Chondrocyte (in vitro differentiated cells): ENCODE measurements around the gene KREMEN2. TPM values are rescaled to one million over a fixed set of nuclear protein-coding genes. Genes with fewer than 3 reads are reported as not detected.

Source experiments
- DNase-seq: peaks from one replicate; pipeline ENCODE4 v3.0.0; 2021; ENCODE audit warnings: mixed read lengths, low spot score
- H3K27ac Mint-ChIP-seq: one replicate; pipeline ENCODE4 v1.8.0; 2021; ENCODE audit warnings: mild to moderate bottlenecking, moderate library complexity, mixed read lengths; ENCODE audit not compliant: unreplicated experiment
- H3K27me3 Mint-ChIP-seq: 2 replicates; pipeline ENCODE4 v1.8.0; 2021; ENCODE audit warnings: low read depth, mixed read lengths
- H3K36me3 Mint-ChIP-seq: 2 replicates; pipeline ENCODE4 v1.8.0; 2021; ENCODE audit warnings: low read depth, mixed read lengths
- H3K4me1 Mint-ChIP-seq: 2 replicates; pipeline ENCODE4 v1.8.0; 2021; ENCODE audit warnings: low read depth, mild to moderate bottlenecking, mixed read lengths
- H3K4me3 Mint-ChIP-seq: one replicate; pipeline ENCODE4 v1.8.0; 2021; ENCODE audit warnings: mild to moderate bottlenecking, moderate library complexity, mixed read lengths; ENCODE audit not compliant: unreplicated experiment
- H3K9me3 Mint-ChIP-seq: 2 replicates; pipeline ENCODE4 v1.8.0; 2021; ENCODE audit warnings: low read depth, mixed read lengths
- CTCF ChIP-seq: fragments of 200-600 bp; sonication (generic); IDR thresholded peaks from 2 replicates; pipeline ENCODE4 v1.5.0; 2021; ENCODE audit warnings: antibody characterized with exemption, mild to moderate bottlenecking, moderate library complexity
- total RNA-seq: library from RNA; stranded (reverse); gene quantifications from 3 replicates; pipeline ENCODE4 v1.2.1, GENCODE V29; 2021

The KREMEN2 gene
- total RNA-seq, 1 donor from 2014 or later: not detected

DNA sequence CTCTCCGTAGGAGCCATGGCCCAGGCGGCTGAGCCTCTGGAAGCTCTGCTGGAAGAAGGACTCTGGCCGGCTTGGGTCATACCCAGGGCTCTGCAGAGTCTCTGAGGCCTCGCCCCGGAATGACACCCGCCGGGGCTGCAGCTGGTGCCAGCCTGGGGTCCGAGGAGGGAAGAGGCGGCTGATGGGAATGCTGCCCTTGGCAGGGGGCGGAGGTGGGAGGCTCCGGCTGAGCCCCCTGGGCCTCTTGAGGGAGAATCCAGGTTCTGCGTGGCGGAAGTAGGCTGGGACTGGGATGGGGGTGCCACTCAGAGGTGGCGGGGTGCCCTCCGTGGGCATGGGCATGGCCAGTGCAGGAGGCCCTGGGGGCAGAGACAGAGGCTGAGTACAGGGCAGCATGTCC is 12.6 kb downstream of the KREMEN2 start:
- no peak for DNase-seq
- Mint-ChIP-seq H3K27me3 (no peaks in the 10 kb centered on the region), H3K36me3 (no peaks in the 10 kb centered on the region), H3K4me1 (peaks cover 14% of the 10 kb centered on the region), H3K4me3 (no peak overlapping the region), H3K9me3 (no peaks in the 10 kb centered on the region), H3K27ac (no peak overlapping the region)
- TF ChIP-seq CTCF: no peak

DNA sequence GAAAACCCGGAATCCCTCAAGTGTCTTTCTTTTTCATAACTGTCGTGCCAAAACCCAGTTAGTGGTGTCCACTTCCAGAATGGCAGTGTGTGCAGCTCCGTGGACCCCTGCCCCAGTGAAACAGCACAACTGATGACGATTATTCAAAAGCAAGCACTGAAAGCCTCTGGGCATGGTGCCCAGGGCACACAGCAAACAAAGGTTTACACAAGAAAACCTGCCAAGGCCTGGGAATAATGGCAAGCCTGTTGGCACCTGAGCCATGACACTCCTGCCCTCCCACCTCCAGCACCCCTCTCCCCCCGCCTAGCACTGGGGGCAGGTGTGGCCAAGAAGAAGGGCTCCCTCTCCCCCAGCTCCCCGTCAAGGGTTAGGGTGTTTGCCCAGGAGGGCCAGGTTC is 13.4 kb downstream of the KREMEN2 start:
- DNase-seq: no peak
- H3K36me3 Mint-ChIP-seq: no peaks in the 10 kb centered on the region
- peaks cover 17% of the 10 kb centered on the region for H3K4me1 Mint-ChIP-seq
- no peaks in the 10 kb centered on the region for H3K9me3 Mint-ChIP-seq
- no peak overlapping the region for H3K4me3 Mint-ChIP-seq
- no peak for TF ChIP-seq CTCF
- H3K27ac Mint-ChIP-seq: no peak overlapping the region
- H3K27me3 Mint-ChIP-seq: no peaks in the 10 kb centered on the region

- TF ChIP-seq CTCF: no peak
- H3K9me3 Mint-ChIP-seq: no peaks in the 10 kb centered on the region
- DNase-seq: no peak
- peak overlapping the region; percentile 76 for H3K27ac Mint-ChIP-seq
- no peaks in the 10 kb centered on the region for H3K27me3 Mint-ChIP-seq
- no peaks in the 10 kb centered on the region for H3K36me3 Mint-ChIP-seq
- peaks cover 20% of the 10 kb centered on the region for H3K4me1 Mint-ChIP-seq
- H3K4me3 Mint-ChIP-seq: peak overlapping the region; percentile 72
These were observed 15.7 kb downstream of the KREMEN2 start for GRCh38 chr16:2979669-2980226.

- H3K9me3 Mint-ChIP-seq: no peaks in the 10 kb centered on the region
- DNase-seq: no peak
- H3K27me3 Mint-ChIP-seq: no peaks in the 10 kb centered on the region
- H3K27ac Mint-ChIP-seq: peak within 1 kb of the TSS; percentile 76
- no peaks in the 10 kb centered on the region for H3K36me3 Mint-ChIP-seq
- no peak for TF ChIP-seq CTCF
- H3K4me3 Mint-ChIP-seq: peak within 1 kb of the TSS; percentile 72
- peaks cover 20% of the 10 kb centered on the region for H3K4me1 Mint-ChIP-seq
These were observed 16.4 kb downstream of the KREMEN2 start, which contains the start of gene PKMYT1 for GRCh38 chr16:2980227-2981176. Gene PKMYT1, minus strand, starts transcription at chr16:2980446. Its CDS starts 789 bp downstream, at chr16:2979657.

GRCh38 chr16:2981177-2981898 is 17.3 kb downstream of the KREMEN2 start:
- Mint-ChIP-seq H3K4me3 (peak overlapping the region; percentile 72), H3K9me3 (no peaks in the 10 kb centered on the region), H3K27ac (peak overlapping the region; percentile 77), H3K4me1 (peaks cover 20% of the 10 kb centered on the region), H3K27me3 (no peaks in the 10 kb centered on the region), H3K36me3 (no peaks in the 10 kb centered on the region)
- no peak for TF ChIP-seq CTCF
- DNase-seq: no peak
